HepG2 (cell line): ENCODE measurements around the gene PC. TPM values are rescaled to one million over a fixed set of nuclear protein-coding genes. Genes with fewer than 3 reads are reported as not detected.
A peak's percentile ranks its signal among the peaks of the same experiment; 100 is the strongest.

Source experiments
- EP300 ChIP-seq, 3 experiments: sonication (generic) in 1 of 3; formaldehyde crosslinking in 1 of 3; IDR thresholded peaks; 2 replicates each; pipeline versions ENCODE4 v1.5.1 to v1.6.1; 2011 to 2020; ENCODE audit warnings: low read depth in 2 of 3, low read length in 2 of 3, borderline replicate concordance in 1 of 3, improper control_type of control experiment in 1 of 3, mild to moderate bottlenecking in 1 of 3, missing genetic modification reagents in 1 of 3, moderate library complexity in 1 of 3
- FOXC1 ChIP-seq: sonication (generic); formaldehyde crosslinking; IDR thresholded peaks from 2 replicates; pipeline ENCODE4 v1.8.0; 2022; ENCODE audit warnings: mild to moderate bottlenecking, missing genetic modification reagents, borderline replicate concordance
- HES4 ChIP-seq: sonication (generic); formaldehyde crosslinking; IDR thresholded peaks from 2 replicates; pipeline ENCODE4 v1.9.0; 2021; ENCODE audit warnings: mild to moderate bottlenecking, missing genetic modification reagents, borderline replicate concordance
- IRF1 ChIP-seq: sonication (generic); formaldehyde crosslinking; IDR thresholded peaks from 2 replicates; pipeline ENCODE4 v1.4.0; 2020; ENCODE audit warnings: low read depth, mild to moderate bottlenecking, missing genetic modification reagents
- MEIS1 ChIP-seq: sonication (generic); formaldehyde crosslinking; IDR thresholded peaks from 2 replicates; pipeline ENCODE4 v1.9.0; 2021; ENCODE audit warnings: mild to moderate bottlenecking, missing genetic modification reagents, moderate library complexity, borderline replicate concordance
- MIXL1 ChIP-seq: IDR thresholded peaks from 2 replicates; pipeline ENCODE4 v1.6.1; 2016
- NPAS2 ChIP-seq: sonication (generic); formaldehyde crosslinking; IDR thresholded peaks from 2 replicates; pipeline ENCODE4 v1.8.0; 2022; ENCODE audit warnings: mild to moderate bottlenecking, missing genetic modification reagents, borderline replicate concordance
- RBAK ChIP-seq: sonication (generic); formaldehyde crosslinking; IDR thresholded peaks from 2 replicates; pipeline ENCODE4 v1.5.1; 2020; ENCODE audit warnings: mild to moderate bottlenecking, missing genetic modification reagents
- SMAD1 ChIP-seq: sonication (generic); formaldehyde crosslinking; IDR thresholded peaks from 2 replicates; pipeline ENCODE4 v1.4.0; 2020; ENCODE audit warnings: missing genetic modification reagents, low read depth, mild to moderate bottlenecking, borderline replicate concordance
- TCF7 ChIP-seq: sonication (generic); IDR thresholded peaks from 2 replicates; pipeline ENCODE4 v1.6.1; 2016; ENCODE audit warnings: antibody characterized with exemption, low read depth
- ZBTB25 ChIP-seq: IDR thresholded peaks from 2 replicates; pipeline ENCODE4 v1.6.1; 2018; ENCODE audit warnings: missing genetic modification reagents
- ZBTB3 ChIP-seq: sonication (generic); formaldehyde crosslinking; IDR thresholded peaks from 2 replicates; pipeline ENCODE4 v1.4.0; 2020; ENCODE audit warnings: low read depth, mild to moderate bottlenecking, moderate library complexity, missing genetic modification reagents, borderline replicate concordance
- ZNF275 ChIP-seq: sonication (generic); formaldehyde crosslinking; IDR thresholded peaks from 2 replicates; pipeline ENCODE4 v1.8.0; 2022; ENCODE audit warnings: missing genetic modification reagents, mild to moderate bottlenecking, inconsistent platforms, borderline replicate concordance
- ZNF710 ChIP-seq: sonication (generic); formaldehyde crosslinking; IDR thresholded peaks from 2 replicates; pipeline ENCODE4 v1.5.0; 2020; ENCODE audit warnings: mild to moderate bottlenecking, missing genetic modification reagents, borderline replicate concordance
- ZSCAN9 ChIP-seq: IDR thresholded peaks from 2 replicates; pipeline ENCODE4 v1.6.1; 2016; ENCODE audit warnings: borderline replicate concordance
- polyA plus RNA-seq, 8 experiments: library from polyadenylated mRNA; depleted of rRNA in 3 of 8; stranded (reverse) in 7 of 8; unstranded in 1 of 8; fragments of >200 nt; fragmentation: Illumina TruSeq in 4 of 8; extraction: Trizol in 4 of 8; gene quantifications; 2 replicates each; pipeline versions ENCODE4 v1.2.1 to v1.2.3, GENCODE V29; 2011 to 2016; ENCODE audit warnings: low read depth in 4 of 8, missing spikeins in 1 of 8, mixed read lengths in 1 of 8; ENCODE audit not compliant: insufficient read depth in 1 of 8
- total RNA-seq, 5 experiments: library from RNA; depleted of rRNA; stranded (reverse); fragments of >200 nt; fragmentation: Illumina TruSeq; extraction: Trizol; gene quantifications; 2 replicates each; pipeline ENCODE4 v1.2.3, GENCODE V29; 2016; ENCODE audit warnings: low read depth in 1 of 5
- TF ChIP-seq, protein P1 (sequence below): sonication (generic); formaldehyde crosslinking; IDR thresholded peaks from 2 replicates; pipeline ENCODE4 v1.8.1; 2023; ENCODE audit warnings: mild to moderate bottlenecking, inconsistent platforms, moderate library complexity, missing genetic modification reagents, borderline replicate concordance
- TF ChIP-seq, protein P2 (sequence below): sonication (generic); formaldehyde crosslinking; IDR thresholded peaks from 2 replicates; pipeline ENCODE4 v1.5.0; 2020; ENCODE audit warnings: missing genetic modification reagents

The PC gene
- total and polyA plus RNA-seq, 2 of the 13 experiments (the other 11 are each of a cell fraction or from before 2014, with no cell fraction given) = 29.0 to 39.0 TPM

DNA sequence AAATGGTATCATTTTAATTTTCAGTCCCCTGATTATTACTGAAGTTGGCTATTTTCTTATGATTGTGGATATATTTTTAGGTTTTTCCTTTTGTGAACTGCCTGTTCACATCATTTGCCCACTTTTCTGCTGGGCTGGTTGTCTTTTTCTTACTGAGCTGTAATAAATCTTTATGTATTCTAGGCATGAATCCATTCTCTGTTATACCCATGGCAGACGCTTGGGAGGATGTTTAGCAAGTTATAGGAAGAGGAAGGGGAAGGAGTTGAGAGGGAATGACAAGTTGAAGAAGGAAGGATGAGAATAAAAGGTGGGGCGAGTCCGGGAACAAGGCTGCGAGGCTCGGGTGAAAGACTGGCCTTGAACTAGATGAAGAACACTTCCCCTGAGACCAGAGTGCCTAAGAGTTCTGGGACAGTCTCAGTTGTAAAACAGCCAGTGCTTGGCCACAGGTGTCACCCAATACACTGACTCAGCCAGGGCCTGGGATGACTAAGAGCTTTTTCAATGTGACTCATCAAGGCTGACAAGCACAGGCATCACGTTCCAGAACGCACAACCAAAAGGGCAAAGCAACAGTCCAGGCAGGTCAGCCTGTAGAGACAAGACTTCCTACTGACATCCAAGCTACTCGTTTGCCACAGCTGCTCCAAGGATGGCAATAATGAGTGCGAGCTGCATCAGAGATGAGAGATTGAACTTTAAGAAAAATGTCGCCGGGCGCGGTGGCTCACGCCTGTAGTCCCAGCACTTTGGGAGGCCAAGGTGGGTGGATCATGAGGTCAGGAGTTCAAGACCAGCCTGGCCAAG, 66.1 kb downstream of the PC start (continued):
- TF ChIP-seq NPAS2 (CRISPR knock-in tag) (no peak), SMAD1 (CRISPR knock-in tag) (no peak), ZSCAN9 (no peak; the same call in 1 of the 2 replicates), FOXC1 (CRISPR knock-in tag) (no peak), ZNF275 (CRISPR knock-in tag) (no peak), ZBTB3 (CRISPR knock-in tag) (no peak), RBAK (CRISPR knock-in tag) (no peak), EP300 (IDR thresholded peaks at IDR 0.05; ENCODE audit: low read depth in 2 of 2, low read length in 2 of 2) (peak in 1 of 2 experiments; percentile 63; a peak in 1 of 4 replicates), EP300 (CRISPR knock-in tag; IDR thresholded peaks at IDR 0.05; ENCODE audit: borderline replicate concordance) (0 out of 2 replicates have a peak, but pooled peaks have one; percentile 43), TCF7 (no peak), MIXL1 (CRISPR knock-in tag) (no peak), MEIS1 (CRISPR knock-in tag) (no peak; the same call in 1 of the 2 replicates), ZBTB25 (CRISPR knock-in tag) (0 out of 2 replicates have a peak, but pooled peaks have one; percentile 35), IRF1 (CRISPR knock-in tag) (no peak), ZNF710 (CRISPR knock-in tag) (no peak), HES4 (no peak)
- TF ChIP-seq, protein P1, sequence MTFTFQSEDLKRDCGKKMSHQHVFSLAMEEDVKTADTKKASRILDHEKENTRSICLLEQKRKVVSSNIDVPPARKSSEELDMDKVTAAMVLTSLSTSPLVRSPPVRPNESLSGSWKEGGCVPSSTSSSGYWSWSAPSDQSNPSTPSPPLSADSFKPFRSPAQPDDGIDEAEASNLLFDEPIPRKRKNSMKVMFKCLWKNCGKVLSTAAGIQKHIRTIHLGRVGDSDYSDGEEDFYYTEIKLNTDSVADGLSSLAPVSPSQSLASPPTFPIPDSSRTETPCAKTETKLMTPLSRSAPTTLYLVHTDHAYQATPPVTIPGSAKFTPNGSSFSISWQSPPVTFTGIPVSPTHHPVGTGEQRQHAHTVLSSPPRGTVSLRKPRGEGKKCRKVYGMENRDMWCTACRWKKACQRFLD (CRISPR knock-in tag) = no peak
- TF ChIP-seq, protein P2, sequence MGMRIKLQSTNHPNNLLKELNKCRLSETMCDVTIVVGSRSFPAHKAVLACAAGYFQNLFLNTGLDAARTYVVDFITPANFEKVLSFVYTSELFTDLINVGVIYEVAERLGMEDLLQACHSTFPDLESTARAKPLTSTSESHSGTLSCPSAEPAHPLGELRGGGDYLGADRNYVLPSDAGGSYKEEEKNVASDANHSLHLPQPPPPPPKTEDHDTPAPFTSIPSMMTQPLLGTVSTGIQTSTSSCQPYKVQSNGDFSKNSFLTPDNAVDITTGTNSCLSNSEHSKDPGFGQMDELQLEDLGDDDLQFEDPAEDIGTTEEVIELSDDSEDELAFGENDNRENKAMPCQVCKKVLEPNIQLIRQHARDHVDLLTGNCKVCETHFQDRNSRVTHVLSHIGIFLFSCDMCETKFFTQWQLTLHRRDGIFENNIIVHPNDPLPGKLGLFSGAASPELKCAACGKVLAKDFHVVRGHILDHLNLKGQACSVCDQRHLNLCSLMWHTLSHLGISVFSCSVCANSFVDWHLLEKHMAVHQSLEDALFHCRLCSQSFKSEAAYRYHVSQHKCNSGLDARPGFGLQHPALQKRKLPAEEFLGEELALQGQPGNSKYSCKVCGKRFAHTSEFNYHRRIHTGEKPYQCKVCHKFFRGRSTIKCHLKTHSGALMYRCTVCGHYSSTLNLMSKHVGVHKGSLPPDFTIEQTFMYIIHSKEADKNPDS (CRISPR knock-in tag) = no peak
